MM.1S (cell line): ENCODE data around the gene OR9Q1.

Experiments used
- EZH2 ChIP-seq: fragments of 300-600 bp; sonication (generic); optimal IDR thresholded peaks from 2 replicates; pipeline ENCODE3; 2017; ENCODE audit warnings: low read depth, mild to moderate bottlenecking, antibody characterized with exemption, low read length, mixed read lengths
- TF ChIP-seq, protein P1 (sequence below): fragments of 300-600 bp; sonication (generic); IDR thresholded peaks from 2 replicates; pipeline ENCODE4 v1.5.1; 2016; ENCODE audit warnings: antibody characterized with exemption, low read length, mixed read lengths

DNA sequence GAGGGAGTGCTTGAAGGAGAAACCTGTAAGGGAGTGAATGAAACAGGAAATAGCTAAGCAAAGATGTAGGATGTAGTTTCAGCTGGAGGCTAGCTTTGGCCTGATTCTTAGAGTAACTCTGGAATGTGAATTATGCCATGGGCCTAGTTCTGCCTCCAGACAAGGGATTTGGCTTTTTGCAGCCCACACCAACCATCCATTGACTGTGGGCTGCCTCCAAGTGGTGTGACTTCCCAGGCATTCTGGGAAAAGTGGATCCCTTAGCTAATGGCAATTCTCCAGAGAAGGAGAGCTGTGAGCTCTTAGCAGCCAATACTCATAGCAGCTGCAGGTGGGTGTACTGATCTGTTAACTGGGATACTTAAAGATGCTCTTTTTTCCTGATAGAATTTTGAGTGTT is 103.7 kb downstream of the OR9Q1 start:
- TF ChIP-seq, protein P1, sequence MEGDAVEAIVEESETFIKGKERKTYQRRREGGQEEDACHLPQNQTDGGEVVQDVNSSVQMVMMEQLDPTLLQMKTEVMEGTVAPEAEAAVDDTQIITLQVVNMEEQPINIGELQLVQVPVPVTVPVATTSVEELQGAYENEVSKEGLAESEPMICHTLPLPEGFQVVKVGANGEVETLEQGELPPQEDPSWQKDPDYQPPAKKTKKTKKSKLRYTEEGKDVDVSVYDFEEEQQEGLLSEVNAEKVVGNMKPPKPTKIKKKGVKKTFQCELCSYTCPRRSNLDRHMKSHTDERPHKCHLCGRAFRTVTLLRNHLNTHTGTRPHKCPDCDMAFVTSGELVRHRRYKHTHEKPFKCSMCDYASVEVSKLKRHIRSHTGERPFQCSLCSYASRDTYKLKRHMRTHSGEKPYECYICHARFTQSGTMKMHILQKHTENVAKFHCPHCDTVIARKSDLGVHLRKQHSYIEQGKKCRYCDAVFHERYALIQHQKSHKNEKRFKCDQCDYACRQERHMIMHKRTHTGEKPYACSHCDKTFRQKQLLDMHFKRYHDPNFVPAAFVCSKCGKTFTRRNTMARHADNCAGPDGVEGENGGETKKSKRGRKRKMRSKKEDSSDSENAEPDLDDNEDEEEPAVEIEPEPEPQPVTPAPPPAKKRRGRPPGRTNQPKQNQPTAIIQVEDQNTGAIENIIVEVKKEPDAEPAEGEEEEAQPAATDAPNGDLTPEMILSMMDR: no peak
- no peak for TF ChIP-seq EZH2
